Measurements from ENCODE around the gene TMEM174.

DNA sequence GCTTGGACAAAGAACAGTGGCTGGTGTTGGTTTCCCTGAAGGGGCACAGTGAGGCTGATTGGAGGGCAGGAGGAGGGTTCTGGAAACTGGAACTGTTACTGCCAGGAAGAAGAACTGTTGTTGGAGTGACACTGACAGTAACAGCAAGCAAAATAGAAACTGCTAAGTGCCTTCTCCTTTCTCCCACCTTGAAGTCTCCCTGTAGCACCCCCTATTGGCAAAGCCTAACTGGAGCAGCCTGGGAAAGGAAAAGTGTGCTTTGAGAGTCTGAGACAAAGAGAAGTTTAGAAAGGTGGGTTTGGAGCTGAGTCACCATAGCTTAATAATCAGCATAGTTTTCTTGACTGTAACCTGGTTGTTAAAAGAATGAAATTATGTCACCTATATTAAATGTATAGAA, 2.5 kb upstream of the TMEM174 start:
- TF ChIP-seq POLR2A (IDR thresholded peaks at IDR 0.05; ENCODE audit: low read length) (no peak), GATA1 (IDR thresholded peaks at IDR 0.05; ENCODE audit: low read depth, low read length) (no peak)

Data from erythroblast (primary cell).